GM19239 (cell line): Measurements from ENCODE around the gene DENND4C.
A peak's percentile ranks its signal among the peaks of the same experiment; 100 is the strongest.
"Not testable (repeated sequence)": the region's sequence is repeated elsewhere in the genome, so short reads cannot be mapped to it uniquely, and the experiment has no call there.

Experiments used
- DNase-seq: peaks from one replicate; pipeline ENCODE4 v3.0.0; 2011; ENCODE audit warnings: low spot score; ENCODE audit not compliant: insufficient read length
- FAIRE-seq: peaks from 2 replicates; lab custom pipeline; 2011; peaks lifted over from hg19 to GRCh38; lab: Jason Lieb, UNC

The DENND4C gene

GRCh38 chr9:19221326-19221725, 9.2 kb upstream of the DENND4C start:
- DNase-seq (no peak), FAIRE-seq (no peak)

- FAIRE-seq (no peak), DNase-seq (no peak)
Measured at GRCh38 chr9:19223724-19224123, 6.8 kb upstream of the DENND4C start.

GRCh38 chr9:19224563-19224962, 5.9 kb upstream of the DENND4C start:
- no peak for DNase-seq

GRCh38 chr9:19229595-19230354, 718 bp upstream of the DENND4C start:
- DNase-seq: peak; percentile 56
- FAIRE-seq: peak; percentile 81

More at GRCh38 chr9:19224563-19224962, 5.9 kb upstream of the DENND4C start:
- no peak for FAIRE-seq

- FAIRE-seq: peak; percentile 80
- no peak for DNase-seq
Measured at GRCh38 chr9:19231126-19231903, 822 bp downstream of the DENND4C start.

GRCh38 chr9:19231904-19232822, 1.7 kb downstream of the DENND4C start:
- no peak for DNase-seq
- peak; percentile 86 for FAIRE-seq

- DNase-seq (peak; percentile 21), FAIRE-seq (peak; percentile 88)
Measured at GRCh38 chr9:19232823-19233194, 2.3 kb downstream of the DENND4C start.

GRCh38 chr9:19233344-19233743, 2.9 kb downstream of the DENND4C start:
- FAIRE-seq (no peak), DNase-seq (no peak)

- DNase-seq: no peak
- no peak for FAIRE-seq
Measured at GRCh38 chr9:19239955-19240354, 9.5 kb downstream of the DENND4C start.

GRCh38 chr9:19241728-19242127, 11.2 kb downstream of the DENND4C start:
- FAIRE-seq: no peak

GRCh38 chr9:19243366-19244033, 13.0 kb downstream of the DENND4C start:
- FAIRE-seq: no peak

More at GRCh38 chr9:19241728-19242127, 11.2 kb downstream of the DENND4C start:
- DNase-seq: no peak

GRCh38 chr9:19246891-19247290, 16.4 kb downstream of the DENND4C start:
- FAIRE-seq (no peak), DNase-seq (no peak)

More at GRCh38 chr9:19243366-19244033, 13.0 kb downstream of the DENND4C start:
- DNase-seq: no peak

- DNase-seq (no peak), FAIRE-seq (no peak)
Measured at GRCh38 chr9:19247420-19247819, 16.9 kb downstream of the DENND4C start.

- FAIRE-seq, DNase-seq: not testable (repeated sequence)
Measured at GRCh38 chr9:19250346-19250745, 19.9 kb downstream of the DENND4C start.

- FAIRE-seq, DNase-seq: not testable (repeated sequence)
Measured at GRCh38 chr9:19251203-19251602, 20.7 kb downstream of the DENND4C start.

GRCh38 chr9:19251622-19252021, 21.1 kb downstream of the DENND4C start:
- not testable (repeated sequence) for DNase-seq, FAIRE-seq

- DNase-seq: no peak
- FAIRE-seq: no peak
Measured at GRCh38 chr9:19252174-19252884, 21.8 kb downstream of the DENND4C start.

GRCh38 chr9:19252885-19253219, 22.4 kb downstream of the DENND4C start:
- FAIRE-seq: no peak
- no peak for DNase-seq

- no peak for FAIRE-seq
- DNase-seq: no peak
Measured at GRCh38 chr9:19255112-19255511, 24.6 kb downstream of the DENND4C start.
